Cardiac fibroblast (primary cell): ENCODE results near the gene TET1.

Experiments
- DNase-seq, 2 donors: peaks; one replicate each; pipeline versions ENCODE4 v3.0.0 to v3.0.0-alpha.2; 2010; ENCODE audit warnings: low read depth in 2 of 2
- H3K4me3 ChIP-seq, 2 donors: replicated peaks in 1 of 2; 1 replicate in 1 of 2; 2 replicates in 1 of 2; pipeline ENCODE4 v1.5.1; 2011; ENCODE audit warnings: low read depth in 2 of 2, low read length in 2 of 2, mild to moderate bottlenecking in 2 of 2, moderate library complexity in 1 of 2
- CTCF ChIP-seq: IDR thresholded peaks from one replicate; pipeline ENCODE4 v1.5.1; 2011; ENCODE audit warnings: low read depth, mild to moderate bottlenecking, low read length, inconsistent platforms

Gene TET1

GRCh38 chr10:68666280-68666760 is 106.2 kb downstream of the TET1 start:
- peak; percentile 81 to 94 for DNase-seq
- H3K4me3 ChIP-seq, result no peak overlapping the region

DNA sequence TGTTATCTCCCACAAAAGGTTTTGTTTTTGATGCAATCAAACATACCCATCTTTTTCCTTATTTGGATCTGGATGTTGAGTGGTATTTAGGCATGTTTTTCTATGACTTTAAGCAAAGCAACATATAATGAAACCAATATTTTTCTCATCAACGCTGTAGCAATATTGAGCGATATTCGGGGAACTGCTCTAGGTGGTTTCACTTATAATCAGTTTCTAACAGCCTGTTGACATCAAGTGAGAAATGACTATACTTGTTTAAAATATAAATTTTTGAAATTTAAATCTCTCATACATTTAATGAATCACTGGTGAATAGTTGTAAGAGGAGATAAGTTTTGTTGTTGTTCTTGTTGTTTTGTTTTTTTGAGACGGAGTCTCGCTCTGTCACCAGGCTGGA is 108.1 kb downstream of the TET1 start:
- H3K4me3 ChIP-seq, result no peak overlapping the region
- no peak for DNase-seq
- TF ChIP-seq CTCF, result no peak

More at GRCh38 chr10:68666280-68666760, 106.2 kb downstream of the TET1 start:
- TF ChIP-seq CTCF, result no peak

DNA sequence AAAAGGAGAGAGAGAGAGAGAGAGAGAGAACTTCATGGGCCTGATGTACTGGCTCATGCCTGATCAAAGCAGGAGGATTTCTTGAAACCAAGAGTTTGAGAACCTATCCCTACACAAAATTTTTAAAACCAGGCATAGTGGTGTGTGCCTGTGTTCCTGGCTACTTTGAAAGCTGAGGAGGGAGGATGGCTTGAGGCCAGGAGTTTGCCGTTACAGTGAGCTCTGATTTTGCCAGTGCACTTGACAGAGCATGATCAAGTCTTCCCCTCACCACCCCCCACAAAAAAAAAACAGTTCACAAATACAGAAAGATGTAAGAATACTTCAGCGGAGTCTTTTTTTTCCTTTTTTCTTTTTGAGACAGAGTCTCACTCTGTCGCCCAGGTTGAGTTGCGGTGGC is 108.8 kb downstream of the TET1 start:
- no peak overlapping the region for H3K4me3 ChIP-seq
- no peak for DNase-seq
- TF ChIP-seq CTCF, result no peak

DNA sequence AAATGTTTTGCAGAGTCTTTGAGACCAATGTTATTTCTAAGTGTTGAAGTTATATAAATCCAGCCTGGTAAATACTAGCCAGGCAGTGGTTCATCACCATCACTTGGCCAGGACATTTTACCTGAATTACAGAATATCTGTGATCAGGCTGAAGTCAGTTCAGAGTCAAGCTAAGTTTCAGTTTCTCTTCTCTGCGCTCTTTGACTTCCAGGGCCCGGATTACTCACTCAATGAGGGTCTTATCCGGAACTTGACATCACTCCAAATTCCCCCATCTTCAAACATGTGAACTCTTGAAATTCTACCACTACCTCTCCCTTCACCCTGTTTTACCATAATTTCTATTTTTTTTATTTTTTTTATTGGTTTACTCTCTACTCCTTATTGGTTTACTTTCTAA is 124.3 kb downstream of the TET1 start:
- no peak for DNase-seq
- H3K4me3 ChIP-seq, result no peak overlapping the region

GRCh38 chr10:68696018-68696417 is 135.9 kb downstream of the TET1 start:
- no peak overlapping the region for H3K4me3 ChIP-seq
- no peak for DNase-seq
- TF ChIP-seq CTCF, result no peak

More for the DNA sequence above, 124.3 kb downstream of the TET1 start:
- TF ChIP-seq CTCF, result no peak

DNA sequence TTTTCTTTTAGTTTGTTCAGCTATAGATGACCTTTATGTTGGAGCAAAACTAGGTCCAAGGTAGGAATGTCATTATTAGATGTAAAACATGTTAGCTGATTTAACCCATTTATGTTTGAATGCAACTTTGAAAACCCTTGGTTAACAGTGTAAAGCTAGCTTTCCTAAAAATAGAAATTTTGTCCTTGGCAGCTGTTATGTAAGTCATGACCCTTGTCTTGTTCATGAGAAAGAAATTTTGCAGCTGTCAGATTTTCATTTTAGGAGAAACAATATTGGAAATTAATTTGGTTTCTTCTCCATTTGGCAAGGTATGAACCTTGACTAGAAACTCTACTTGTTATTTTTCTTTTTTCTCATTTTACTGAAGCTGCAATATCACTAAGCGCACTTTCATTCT is 137.0 kb downstream of the TET1 start:
- TF ChIP-seq CTCF, result no peak
- peak; percentile 2 to 12 for DNase-seq
- no peak overlapping the region for H3K4me3 ChIP-seq

DNA sequence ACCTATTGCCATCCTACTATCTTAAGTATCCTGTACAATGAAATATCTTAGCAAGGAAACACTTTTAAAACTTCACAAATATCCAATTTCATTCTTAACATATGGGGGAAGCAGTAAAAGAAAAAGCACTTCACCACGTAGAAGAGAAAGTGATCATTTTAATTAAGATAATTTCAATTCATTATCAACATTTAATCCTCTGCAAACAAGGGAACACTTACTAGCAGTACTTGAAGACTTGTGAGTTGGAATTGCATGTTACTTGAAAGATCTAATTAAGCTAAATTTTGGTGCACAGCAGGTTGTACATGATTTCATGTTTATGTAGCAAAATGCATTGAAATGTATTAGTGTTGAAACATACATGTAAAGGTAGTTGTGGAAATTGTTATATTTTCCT is 140.1 kb downstream of the TET1 start:
- H3K4me3 ChIP-seq, result no peak overlapping the region
- no peak for TF ChIP-seq CTCF
- DNase-seq, result no peak
